HL-60/S4 treated with retinoic acid at 250 ng/mL for 4 days and 3 days (cell line): Measurements from ENCODE around the gene BLVRA.
"Not testable (repeated sequence)": the region's sequence is repeated elsewhere in the genome, so short reads cannot be mapped to it uniquely, and the experiment has no call there.

ENCODE experiments used
- in situ Hi-C: fragments of 300-500 bp; cut with MboI; formaldehyde crosslinking; loops from 2 replicates; pipeline ENCODE4 v1.7.0; 2022; ENCODE audit warnings: low sequenced_read_pairs

Gene BLVRA, protein sequence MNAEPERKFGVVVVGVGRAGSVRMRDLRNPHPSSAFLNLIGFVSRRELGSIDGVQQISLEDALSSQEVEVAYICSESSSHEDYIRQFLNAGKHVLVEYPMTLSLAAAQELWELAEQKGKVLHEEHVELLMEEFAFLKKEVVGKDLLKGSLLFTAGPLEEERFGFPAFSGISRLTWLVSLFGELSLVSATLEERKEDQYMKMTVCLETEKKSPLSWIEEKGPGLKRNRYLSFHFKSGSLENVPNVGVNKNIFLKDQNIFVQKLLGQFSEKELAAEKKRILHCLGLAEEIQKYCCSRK

DNA sequence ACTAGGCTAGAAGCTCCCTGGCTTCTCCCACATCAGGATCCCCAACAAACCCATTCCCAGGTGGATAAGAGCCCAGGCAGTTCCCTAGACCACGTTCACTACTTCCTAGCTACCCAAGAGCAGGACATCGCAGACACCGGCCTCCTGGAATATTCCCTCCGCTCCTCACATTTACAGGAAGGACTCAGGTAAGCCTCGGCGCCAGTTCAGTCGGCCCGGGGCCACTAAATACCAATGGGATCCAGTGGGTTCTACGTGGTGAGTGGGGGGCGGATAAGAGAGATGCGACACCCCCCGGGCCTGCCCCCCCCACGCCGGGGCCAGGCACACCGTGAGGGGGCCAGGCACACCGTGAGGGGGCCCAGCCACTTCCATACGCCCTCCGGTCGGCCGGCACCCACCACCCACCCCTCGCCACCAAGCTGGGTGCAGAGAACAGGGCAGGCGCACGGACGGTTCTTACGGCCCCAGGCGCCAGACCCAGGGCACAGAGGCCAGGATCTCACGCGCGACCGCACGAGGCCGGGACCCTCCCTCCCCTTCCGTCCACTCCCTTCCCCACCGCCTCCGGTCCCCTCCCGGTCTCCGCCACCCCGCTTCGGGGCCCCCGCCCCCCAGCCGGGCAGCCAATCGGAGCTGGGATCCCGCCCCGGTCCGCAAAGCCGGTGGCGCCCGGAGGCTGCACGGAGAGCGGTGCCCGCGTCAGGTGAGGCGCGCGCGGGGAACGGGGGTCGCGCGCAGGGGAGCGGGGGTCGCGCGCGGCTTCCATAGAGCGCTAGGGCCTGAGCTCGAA, at the start of gene BLVRA:
BLVRA (plus strand) TSS at position 652 of the 793 bp plus-strand sequence. CDS start 12,479 bp downstream, outside the sequence.
- in situ Hi-C loops: no loop called here

GRCh38 chr7:43711503-43711902, 47.0 kb upstream of the BLVRA start:
- in situ Hi-C loops: no loop called here

DNA sequence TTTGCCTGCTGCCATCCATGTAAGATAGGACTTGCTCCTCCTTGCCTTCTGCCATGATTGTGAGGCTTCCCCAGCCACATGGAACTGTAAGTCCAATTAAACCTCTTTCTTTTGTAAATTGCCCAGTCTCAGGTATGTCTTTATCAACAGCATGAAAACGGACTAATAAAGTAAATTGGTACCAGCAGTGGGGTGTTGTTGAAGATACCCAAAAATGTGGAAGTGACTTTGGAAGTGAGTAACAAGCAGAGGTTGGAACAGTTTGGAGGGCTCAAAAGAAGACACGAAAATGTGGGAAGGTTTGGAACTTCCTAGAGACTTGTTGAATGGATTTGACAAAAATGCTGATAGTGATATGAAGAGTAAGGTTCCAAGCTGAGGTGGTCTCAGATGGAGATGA, 42.5 kb upstream of the BLVRA start:
- in situ Hi-C loops: not testable (repeated sequence)

DNA sequence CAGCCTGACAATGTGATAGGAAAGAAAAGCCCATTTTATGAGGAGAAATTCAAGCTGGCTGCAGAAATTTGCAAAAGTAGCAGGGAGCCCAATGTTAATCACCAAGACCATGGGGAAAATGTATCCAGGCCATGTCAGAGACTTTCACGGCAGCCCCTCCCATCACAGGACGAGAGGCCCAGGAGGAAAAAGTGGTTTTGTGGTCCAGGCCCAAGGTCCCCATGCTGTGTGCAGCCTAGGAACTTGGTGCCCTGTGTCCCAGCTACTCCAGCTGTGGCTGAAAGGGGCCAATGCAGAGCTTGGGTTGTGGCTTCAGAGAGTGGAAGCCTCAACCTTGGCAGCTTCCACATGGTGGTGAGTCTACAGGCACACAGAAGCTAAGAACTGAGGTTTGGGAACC, 41.9 kb upstream of the BLVRA start:
- in situ Hi-C loops: no loop called here

- in situ Hi-C loops: no loop called here
These were observed 37.2 kb upstream of the BLVRA start for GRCh38 chr7:43721193-43721806.

DNA sequence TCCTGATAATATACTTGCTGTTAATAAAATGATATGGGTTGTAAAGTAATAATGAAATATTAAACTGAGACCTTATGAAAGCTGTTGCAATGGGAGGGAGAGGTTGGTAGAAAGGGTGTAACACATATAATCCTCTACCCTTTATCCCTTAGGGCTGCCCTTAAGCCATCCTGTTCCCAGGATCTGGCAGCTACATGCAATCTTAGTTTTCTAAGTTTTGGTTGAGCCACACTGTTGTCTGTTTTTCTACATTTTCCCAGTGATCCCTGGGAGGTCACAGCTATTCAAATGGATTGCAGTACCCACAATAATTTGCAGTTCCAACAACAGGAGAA, 35.5 kb upstream of the BLVRA start:
- in situ Hi-C loops: no loop called here

DNA sequence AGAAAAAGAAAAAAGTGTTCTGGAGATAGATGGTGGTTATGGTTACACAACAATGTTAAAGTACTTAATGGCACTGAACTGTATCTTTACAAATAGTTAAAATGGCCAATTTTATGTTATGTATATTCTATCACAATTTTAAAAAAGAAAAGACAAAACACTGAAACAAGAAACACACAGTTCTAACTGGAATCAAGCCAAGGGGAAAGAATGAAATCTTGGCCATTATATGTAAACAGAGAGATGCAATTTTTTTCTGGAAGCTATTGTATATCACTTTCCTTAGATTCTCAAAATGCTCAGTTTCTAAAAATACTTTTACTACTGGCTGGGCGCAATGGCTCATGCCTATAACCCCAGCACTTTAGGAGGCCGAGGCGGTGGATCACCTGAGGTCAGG, 33.2 kb upstream of the BLVRA start:
- in situ Hi-C loops: no loop called here

GRCh38 chr7:43726466-43726865, 32.0 kb upstream of the BLVRA start:
- in situ Hi-C loops: no loop called here

DNA sequence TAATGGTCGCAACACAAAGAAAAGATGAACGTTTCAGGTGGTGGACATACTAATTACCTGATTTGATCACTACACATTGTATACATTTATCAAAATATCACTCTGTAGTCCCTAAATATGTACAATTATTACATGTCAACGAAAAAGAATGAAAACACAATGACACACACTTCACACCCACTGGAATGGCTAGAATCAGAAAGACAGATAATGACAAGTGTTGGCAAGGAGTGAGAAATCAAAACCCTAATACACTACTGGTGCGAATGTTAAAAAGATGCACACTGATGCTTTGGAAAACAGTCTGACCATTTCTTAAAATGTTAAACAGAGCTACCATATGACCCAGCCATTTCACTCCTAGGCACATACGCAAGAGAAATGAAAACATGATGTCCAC, 31.5 kb upstream of the BLVRA start:
- in situ Hi-C loops: no loop called here

- in situ Hi-C loops: no loop called here
These were observed 31.0 kb upstream of the BLVRA start for GRCh38 chr7:43727494-43727893.

DNA sequence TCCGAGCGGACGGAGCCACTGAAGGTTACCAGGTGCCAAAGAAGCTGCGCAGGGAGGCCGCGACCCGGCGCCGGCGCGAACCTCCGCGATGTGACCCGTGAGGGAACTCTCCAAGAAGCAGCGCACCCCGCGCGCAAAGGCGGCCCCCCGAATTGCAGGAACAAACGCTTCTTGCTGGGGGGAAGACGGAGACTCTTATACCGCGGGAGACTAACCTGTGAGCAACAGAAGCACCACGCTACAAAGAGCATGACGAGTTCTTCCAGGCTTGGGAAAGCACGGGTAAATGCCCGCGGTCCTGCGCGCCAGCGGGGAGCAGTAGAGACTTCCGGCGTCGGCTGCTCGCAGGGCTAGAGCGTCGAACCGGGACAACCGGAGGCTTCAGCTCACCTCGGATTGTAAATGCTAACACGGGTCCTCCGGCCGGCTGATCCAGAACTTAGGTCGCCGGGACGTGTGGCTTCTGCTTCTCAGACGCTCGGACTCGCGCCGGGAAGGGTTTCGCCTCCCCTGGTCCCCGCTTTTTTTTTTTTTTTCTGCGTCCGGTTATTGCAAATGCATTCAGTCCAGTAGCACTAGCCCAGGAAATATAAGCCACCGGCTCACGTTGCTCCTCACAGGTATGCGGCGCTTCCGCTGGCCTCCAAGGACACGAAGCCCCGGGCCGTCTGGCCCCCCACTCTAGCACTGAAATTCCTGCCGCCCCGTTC, 29.1 kb upstream of the BLVRA start, which contains the start of gene COA1:
COA1 (minus strand) TSS at position 310 of the 710 bp plus-strand sequence. CDS start 80,909 bp downstream, outside the sequence.
- in situ Hi-C loops: no loop called here

DNA sequence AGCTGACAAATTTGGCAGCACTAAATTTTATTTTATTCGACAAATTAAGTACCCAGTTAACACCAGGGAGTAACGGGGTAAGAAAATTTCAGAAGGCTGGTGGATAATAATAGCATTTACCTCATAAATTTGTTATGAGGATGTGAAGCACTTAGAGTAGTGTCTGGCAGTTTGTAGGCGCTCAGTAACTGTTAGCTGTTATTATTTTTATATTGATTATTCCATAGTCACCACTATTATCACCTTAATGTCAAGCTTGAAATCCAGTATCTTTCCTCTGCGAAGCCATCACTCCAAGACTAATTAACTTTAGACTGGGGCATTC, 28.6 kb upstream of the BLVRA start:
- in situ Hi-C loops: no loop called here

DNA sequence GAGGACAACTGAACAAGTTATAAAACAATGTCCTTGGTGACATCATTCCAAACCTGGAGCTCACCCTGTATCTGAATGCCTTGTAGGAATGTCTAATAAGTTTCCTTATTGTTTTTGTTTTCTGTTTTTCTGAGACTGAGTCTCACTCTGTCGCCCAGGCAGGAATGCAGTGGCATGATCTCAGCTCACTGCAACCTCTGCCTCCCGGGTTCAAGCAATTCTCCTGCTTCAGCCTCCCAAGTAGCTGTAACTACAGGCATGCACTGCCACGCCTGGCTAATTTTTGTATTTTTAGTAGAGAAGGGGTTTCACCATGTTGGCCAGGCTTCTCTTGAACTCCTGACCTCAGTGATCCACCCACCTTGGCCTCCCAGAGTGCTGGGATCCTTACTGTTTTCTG, 27.0 kb upstream of the BLVRA start:
- in situ Hi-C loops: not testable (repeated sequence)

GRCh38 chr7:43734575-43735332, 23.7 kb upstream of the BLVRA start:
- in situ Hi-C loops: not testable (repeated sequence)

DNA sequence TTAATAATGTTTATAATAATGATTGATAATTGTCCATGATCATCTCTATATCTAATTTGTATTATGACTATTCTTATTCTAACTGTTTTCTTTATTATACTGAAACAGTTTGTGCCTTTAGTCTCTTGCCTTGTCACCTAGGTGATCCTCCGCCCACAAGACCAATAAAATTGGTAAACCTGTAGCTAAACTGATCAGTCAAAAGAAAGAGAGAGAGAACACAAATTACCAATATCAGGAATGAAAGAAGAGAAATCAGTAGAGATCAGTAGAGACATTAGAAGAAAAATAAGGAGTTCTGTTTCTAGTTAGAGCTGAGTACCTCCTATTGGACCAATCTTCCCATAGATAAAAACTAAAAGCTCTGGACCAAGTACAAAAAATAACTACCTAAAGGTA, 23.1 kb upstream of the BLVRA start:
- in situ Hi-C loops: no loop called here

GRCh38 chr7:43735802-43736603, 22.5 kb upstream of the BLVRA start:
- in situ Hi-C loops: no loop called here

GRCh38 chr7:43737467-43738127, 20.9 kb upstream of the BLVRA start:
- in situ Hi-C loops: no loop called here

DNA sequence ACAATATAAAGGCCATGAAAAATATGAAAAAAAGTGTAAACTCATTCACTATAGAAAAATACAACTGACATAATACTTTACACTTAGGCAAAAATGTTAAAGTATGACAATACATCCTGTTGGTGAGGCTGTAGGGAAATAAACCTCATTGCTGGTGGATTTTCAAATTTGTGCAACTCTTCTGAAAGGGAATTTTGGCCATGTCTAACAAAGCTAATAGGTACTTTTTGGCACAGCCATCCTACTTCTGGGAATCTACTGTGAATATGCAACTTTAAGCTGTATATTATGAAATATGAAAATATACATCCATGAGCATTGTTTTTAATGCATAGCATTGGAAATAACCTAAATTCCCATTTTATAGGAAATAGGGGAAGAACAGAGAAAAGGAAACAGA, 15.8 kb upstream of the BLVRA start:
- in situ Hi-C loops: no loop called here

DNA sequence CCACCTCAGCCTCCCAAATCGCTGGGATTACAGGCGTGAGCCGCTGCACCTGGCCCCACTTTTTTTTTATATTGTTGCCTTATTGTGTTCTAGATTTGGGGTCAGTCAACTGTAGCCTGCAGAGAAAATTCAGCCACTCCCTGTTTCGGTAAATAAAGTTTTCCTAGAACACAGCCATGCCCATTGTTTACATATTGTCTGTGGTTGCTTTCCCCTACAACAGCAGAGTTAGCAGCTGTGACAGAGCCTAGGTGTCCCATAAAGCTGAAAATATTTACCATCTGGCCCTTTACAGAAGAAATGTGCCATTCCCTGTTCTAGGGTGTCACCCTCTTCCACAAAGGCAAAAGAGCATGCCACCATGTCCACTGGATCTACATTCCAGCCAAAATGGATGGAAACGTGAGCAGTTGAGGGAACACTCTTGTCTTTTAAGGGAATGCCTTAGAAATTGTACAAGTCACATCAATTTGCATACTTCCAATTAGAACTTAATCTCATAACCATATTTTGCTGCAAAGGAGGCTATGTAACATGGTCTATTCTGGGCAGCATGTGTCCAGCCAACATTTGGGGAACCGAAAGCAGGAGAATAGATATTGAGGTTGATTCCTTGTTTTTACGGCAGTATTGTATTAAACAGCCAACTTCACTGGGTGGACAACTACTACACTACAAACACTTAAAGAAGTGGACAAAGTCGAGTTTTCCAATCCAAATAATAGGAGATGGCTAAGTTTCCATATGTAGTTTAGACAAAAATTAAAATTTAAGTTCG, 11.0 kb upstream of the BLVRA start:
- in situ Hi-C loops: no loop called here
